ENCODE results near the gene PRRT3. TPM values are rescaled to one million over a fixed set of nuclear protein-coding genes. Genes with fewer than 3 reads are reported as not detected.

PRRT3 gene
- total and polyA plus RNA-seq, 2 of the 4 experiments (the other 2 are of a cell fraction) = 0.72 to 4.2 TPM

- Histone ChIP-seq H3K23ac (ENCODE audit: low read depth, low read length) (no peak overlapping the region), H3K9ac (ENCODE audit: low read depth, low read length) (no peak overlapping the region), H4K91ac (ENCODE audit: insufficient read depth, low read depth, low read length) (no peak overlapping the region), H2BK20ac (ENCODE audit: low read depth, low read length) (no peak overlapping the region), H4K5ac (ENCODE audit: low read depth, low read length) (no peak overlapping the region), H2BK120ac (ENCODE audit: low read depth, low read length) (no peak overlapping the region), H3K79me1 (ENCODE audit: low read depth in 1 of 2, low read length in 2 of 2) (no peaks in the 10 kb centered on the region), H3K4me3 (ENCODE audit: insufficient read depth, low read depth, low read length) (no peak overlapping the region), H2BK5ac (ENCODE audit: low read depth, low read length, poor library complexity, severe bottlenecking) (no peak overlapping the region), H3K4me1 (ENCODE audit: control insufficient read depth, insufficient read depth, low read length) (peaks cover 5% of the 10 kb centered on the region; the same call in 1 of the 2 replicates), H4K8ac (ENCODE audit: low read depth in 2 of 2, low read length in 2 of 2) (no peak overlapping the region), H3K9me1 (ENCODE audit: insufficient read depth, low read length) (peaks cover 8% of the 10 kb centered on the region; the same call in 1 of the 2 replicates), H3K9me3 (ENCODE audit: control insufficient read depth, insufficient read depth, low read length) (no peaks in the 10 kb centered on the region), H4K20me1 (ENCODE audit: insufficient read depth, low read length) (no peaks in the 10 kb centered on the region; the same call in 1 of the 2 replicates), H3K4ac (ENCODE audit: low read depth, low read length) (no peak overlapping the region), H3K36me3 (ENCODE audit: control insufficient read depth, insufficient read depth, low read length) (peaks cover 9% of the 10 kb centered on the region), H3K14ac (replicated peaks; ENCODE audit: low read depth, low read length) (no peak overlapping the region), H2BK15ac (ENCODE audit: low read depth, low read length) (no peak overlapping the region), H3K27me3 (ENCODE audit: control insufficient read depth, insufficient read depth, low read length) (no peaks in the 10 kb centered on the region), H2AFZ (replicated peaks; ENCODE audit: low read length, poor library complexity) (no peak overlapping the region), H2AK5ac (ENCODE audit: low read depth, low read length) (no peak overlapping the region), H3K27ac (ENCODE audit: insufficient read depth, low read length) (no peak overlapping the region), H3K56ac (ENCODE audit: extremely low read depth, insufficient read depth, low read length) (no peak overlapping the region), H2AK9ac (replicated peaks; ENCODE audit: low read depth, low read length, poor library complexity) (no peak overlapping the region), H3K4me2 (ENCODE audit: low read depth, low read length) (no peak overlapping the region), H3K18ac (ENCODE audit: low read depth, low read length) (no peak overlapping the region)
- CTCF ChIA-PET = no interaction called here
- TF ChIP-seq MAFK (IDR thresholded peaks at IDR 0.05; ENCODE audit: low read depth, low read length) (no peak), CEBPB (IDR thresholded peaks at IDR 0.05; ENCODE audit: low read depth, low read length) (no peak), FOS (IDR thresholded peaks at IDR 0.05; ENCODE audit: low read depth, low read length) (no peak), RFX5 (IDR thresholded peaks at IDR 0.05; ENCODE audit: low read depth, low read length) (no peak), RAD21 (IDR thresholded peaks at IDR 0.05; ENCODE audit: low read length) (no peak), NFE2L2 (IDR thresholded peaks at IDR 0.05; ENCODE audit: low read depth, low read length) (no peak), MXI1 (IDR thresholded peaks at IDR 0.05; ENCODE audit: borderline replicate concordance, low read depth, low read length) (no peak), MAZ (IDR thresholded peaks at IDR 0.05; ENCODE audit: borderline replicate concordance, low read depth, low read length) (no peak), POLR2A (IDR thresholded peaks at IDR 0.05; ENCODE audit: low read depth, low read length) (no peak), USF2 (IDR thresholded peaks at IDR 0.05; ENCODE audit: low read depth, low read length) (no peak), CHD1 (IDR thresholded peaks at IDR 0.05; ENCODE audit: low read depth, low read length) (no peak), RCOR1 (IDR thresholded peaks at IDR 0.05; ENCODE audit: insufficient replicate concordance, low read length) (no peak), CTCF (conservative IDR thresholded peaks at IDR 0.05; ENCODE audit: low read depth, low read length) (no peak), ELK1 (IDR thresholded peaks at IDR 0.05; ENCODE audit: borderline replicate concordance, low read depth, low read length) (no peak), BHLHE40 (IDR thresholded peaks at IDR 0.05; ENCODE audit: low read depth, low read length) (no peak)
- 40% methylated on average over 1 of the region's 4 CpGs; no CpG with 5 or more reads in 1 of the 2 experiments for WGBS, 2 experiments (ENCODE audit: extremely low coverage in 2 of 2, insufficient read length in 1 of 2)
- in situ Hi-C loops (cut with MboI; ENCODE audit: low sequenced_read_pairs) (no loop called here), intact Hi-C loops (cut with micrococcal nuclease) (no loop called here), dilution Hi-C loops (cut with HindIII; ENCODE audit: low sequenced_read_pairs, unreplicated experiment) (no loop called here)
- BruUV-seq (replicated peaks) = no TSS peak
- ATAC-seq (ENCODE audit: low read depth) (no peak), DNase-seq (no peak)
- POLR2A ChIA-PET (ENCODE audit: unreplicated experiment) = no interaction called here
These were observed 10.0 kb downstream of the PRRT3 start for GRCh38 chr3:9942164-9942563.
